BLaER1 (cell line): ENCODE data around the gene SULF2.

Experiments used
- H3K27ac ChIP-seq: shearing (Covaris generic); formaldehyde crosslinking; 2 replicates; pipeline ENCODE4 v1.8.1; 2022
- H3K27me3 ChIP-seq: shearing (Covaris generic); formaldehyde crosslinking; 2 replicates; pipeline ENCODE4 v1.8.1; 2022
- H3K36me3 ChIP-seq: shearing (Covaris generic); formaldehyde crosslinking; 2 replicates; pipeline ENCODE4 v1.8.1; 2022
- H3K4me1 ChIP-seq: shearing (Covaris generic); formaldehyde crosslinking; 2 replicates; pipeline ENCODE4 v1.8.1; 2022
- H3K4me2 ChIP-seq: shearing (Covaris generic); formaldehyde crosslinking; 2 replicates; pipeline ENCODE4 v1.8.1; 2022
- H3K4me3 ChIP-seq: shearing (Covaris generic); formaldehyde crosslinking; 2 replicates; pipeline ENCODE4 v1.8.1; 2022
- H3K9ac ChIP-seq: shearing (Covaris generic); formaldehyde crosslinking; 2 replicates; pipeline ENCODE4 v1.8.1; 2022
- H3K9me3 ChIP-seq: shearing (Covaris generic); formaldehyde crosslinking; 2 replicates; pipeline ENCODE4 v1.8.1; 2022
- H4K20me1 ChIP-seq: shearing (Covaris generic); formaldehyde crosslinking; 2 replicates; pipeline ENCODE4 v1.8.1; 2022
- Cebpa-rat ChIP-seq: shearing (Covaris generic); IDR thresholded peaks from 2 replicates; pipeline ENCODE4 v1.8.1; 2022

The SULF2 gene

DNA sequence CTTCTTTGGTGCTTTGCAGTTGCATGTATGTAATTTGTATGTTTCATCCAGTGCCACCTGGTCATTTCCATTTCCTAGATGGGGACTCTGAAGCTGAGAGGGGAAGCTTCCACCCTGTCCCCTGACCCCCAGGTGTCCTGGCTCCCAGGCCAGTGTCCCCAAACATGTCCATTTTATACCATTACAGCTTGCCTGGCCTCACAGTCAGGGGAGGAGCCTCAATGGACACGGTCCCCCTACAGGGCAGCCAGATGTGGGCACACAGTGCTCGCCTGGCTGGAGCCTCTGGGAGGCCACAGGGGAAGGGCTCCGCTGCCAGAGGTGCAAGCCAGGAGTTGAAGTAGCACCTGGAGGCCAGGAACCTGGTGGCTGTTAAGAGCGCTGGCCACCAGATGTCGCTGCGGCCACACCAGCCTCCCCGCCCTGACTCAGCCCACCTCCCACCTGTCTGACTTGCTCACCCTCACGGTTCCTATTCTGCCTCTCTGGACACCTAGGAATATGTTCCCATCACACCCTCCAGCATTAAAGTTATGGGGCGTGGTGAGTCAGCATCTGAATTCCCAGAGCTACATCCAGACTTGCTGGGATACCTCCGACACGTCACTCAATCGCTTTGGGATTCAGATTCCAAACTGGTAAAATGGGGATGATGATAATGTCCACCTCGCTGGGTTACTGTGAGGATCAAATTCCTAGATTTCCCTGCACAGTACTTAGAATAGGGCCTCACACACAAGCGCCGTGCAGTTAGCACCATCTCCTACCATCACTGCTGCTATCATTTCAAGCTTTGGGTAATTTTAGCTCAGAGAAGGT is 107.4 kb downstream of the SULF2 start:
- H3K36me3 ChIP-seq = no peaks in the 10 kb centered on the region

DNA sequence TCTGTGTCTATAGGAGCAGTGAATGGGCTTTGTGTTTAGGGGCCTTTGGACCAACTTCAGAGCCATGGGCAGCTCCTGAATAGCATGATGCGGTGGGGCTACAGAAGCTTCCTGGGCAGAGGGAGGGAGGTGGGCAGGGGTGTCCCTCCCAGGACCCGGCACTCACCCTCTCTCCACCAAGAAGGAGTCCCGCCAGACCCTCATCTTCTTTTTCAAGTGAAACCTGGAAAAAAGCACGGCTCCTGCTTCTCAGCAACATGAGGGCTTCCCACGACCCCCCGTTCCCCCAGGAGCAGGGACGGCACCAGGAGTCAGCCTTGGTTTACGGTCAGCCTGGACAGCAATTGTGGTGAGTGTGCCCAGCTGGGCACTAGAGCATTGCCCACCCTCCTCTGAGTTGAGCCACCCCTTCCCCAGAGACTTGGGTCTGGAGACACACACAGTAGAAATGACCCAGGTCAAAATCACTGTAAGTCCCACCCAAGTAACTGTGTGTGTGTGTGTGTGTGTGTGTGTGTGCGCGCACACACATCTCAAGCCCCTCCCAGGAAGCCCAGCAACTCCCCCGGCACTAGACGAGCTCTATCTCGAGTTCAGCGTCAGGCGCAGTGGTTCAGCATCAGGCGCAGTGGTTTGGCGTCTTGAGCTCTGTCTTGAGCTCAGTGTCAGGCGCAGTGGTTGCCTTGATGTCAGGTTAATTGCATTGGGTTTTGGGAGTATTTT is 108.2 kb downstream of the SULF2 start:
- Histone ChIP-seq H3K9ac (no peak overlapping the region), H3K4me1 (peaks cover 22% of the 10 kb centered on the region), H3K27me3 (no peaks in the 10 kb centered on the region), H4K20me1 (no peaks in the 10 kb centered on the region), H3K4me2 (peak overlapping the region; percentile 39), H3K4me3 (no peak overlapping the region), H3K9me3 (no peaks in the 10 kb centered on the region), H3K27ac (no peak overlapping the region), H3K36me3 (no peaks in the 10 kb centered on the region)
- no peak for TF ChIP-seq Cebpa-rat

More for the DNA sequence above, 107.4 kb downstream of the SULF2 start:
- Histone ChIP-seq H3K9ac (no peak overlapping the region), H3K9me3 (no peaks in the 10 kb centered on the region), H3K4me1 (peaks cover 30% of the 10 kb centered on the region), H3K27ac (no peak overlapping the region), H4K20me1 (no peaks in the 10 kb centered on the region), H3K27me3 (no peaks in the 10 kb centered on the region), H3K4me2 (peak overlapping the region; percentile 39), H3K4me3 (no peak overlapping the region)
- no peak for TF ChIP-seq Cebpa-rat

DNA sequence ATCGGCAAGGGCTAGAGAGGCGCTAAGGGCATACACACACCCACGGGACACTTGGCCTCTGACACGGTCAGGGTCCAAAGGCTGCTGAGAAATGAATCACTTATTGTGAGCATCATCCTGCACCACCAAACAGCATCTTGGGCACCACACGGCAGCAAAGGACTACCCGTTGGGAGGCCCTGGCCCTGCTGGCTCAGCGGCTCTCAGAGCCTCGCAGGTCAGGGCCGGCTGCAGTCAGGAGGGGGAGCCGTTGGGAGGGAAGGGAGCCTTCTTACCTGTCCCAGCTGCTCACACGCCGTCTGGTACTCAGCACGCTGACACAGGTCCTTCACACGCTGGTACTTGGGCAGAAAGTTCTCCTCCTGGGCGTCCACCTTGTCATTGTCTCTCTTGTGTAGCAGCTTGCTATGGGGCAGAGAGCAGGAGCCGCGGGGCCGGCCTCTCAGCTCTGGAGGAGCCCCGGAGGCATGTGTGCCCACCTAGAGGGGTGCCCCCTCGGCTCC is 109.0 kb downstream of the SULF2 start:
- no peak overlapping the region for H3K4me2 ChIP-seq
- no peak overlapping the region for H3K27ac ChIP-seq
- no peaks in the 10 kb centered on the region for H4K20me1 ChIP-seq
- H3K4me1 ChIP-seq = peaks cover 14% of the 10 kb centered on the region
- no peaks in the 10 kb centered on the region for H3K27me3 ChIP-seq
- TF ChIP-seq Cebpa-rat = no peak
- H3K4me3 ChIP-seq = no peak overlapping the region
- no peaks in the 10 kb centered on the region for H3K36me3 ChIP-seq
- H3K9ac ChIP-seq = no peak overlapping the region
- H3K9me3 ChIP-seq = no peaks in the 10 kb centered on the region

DNA sequence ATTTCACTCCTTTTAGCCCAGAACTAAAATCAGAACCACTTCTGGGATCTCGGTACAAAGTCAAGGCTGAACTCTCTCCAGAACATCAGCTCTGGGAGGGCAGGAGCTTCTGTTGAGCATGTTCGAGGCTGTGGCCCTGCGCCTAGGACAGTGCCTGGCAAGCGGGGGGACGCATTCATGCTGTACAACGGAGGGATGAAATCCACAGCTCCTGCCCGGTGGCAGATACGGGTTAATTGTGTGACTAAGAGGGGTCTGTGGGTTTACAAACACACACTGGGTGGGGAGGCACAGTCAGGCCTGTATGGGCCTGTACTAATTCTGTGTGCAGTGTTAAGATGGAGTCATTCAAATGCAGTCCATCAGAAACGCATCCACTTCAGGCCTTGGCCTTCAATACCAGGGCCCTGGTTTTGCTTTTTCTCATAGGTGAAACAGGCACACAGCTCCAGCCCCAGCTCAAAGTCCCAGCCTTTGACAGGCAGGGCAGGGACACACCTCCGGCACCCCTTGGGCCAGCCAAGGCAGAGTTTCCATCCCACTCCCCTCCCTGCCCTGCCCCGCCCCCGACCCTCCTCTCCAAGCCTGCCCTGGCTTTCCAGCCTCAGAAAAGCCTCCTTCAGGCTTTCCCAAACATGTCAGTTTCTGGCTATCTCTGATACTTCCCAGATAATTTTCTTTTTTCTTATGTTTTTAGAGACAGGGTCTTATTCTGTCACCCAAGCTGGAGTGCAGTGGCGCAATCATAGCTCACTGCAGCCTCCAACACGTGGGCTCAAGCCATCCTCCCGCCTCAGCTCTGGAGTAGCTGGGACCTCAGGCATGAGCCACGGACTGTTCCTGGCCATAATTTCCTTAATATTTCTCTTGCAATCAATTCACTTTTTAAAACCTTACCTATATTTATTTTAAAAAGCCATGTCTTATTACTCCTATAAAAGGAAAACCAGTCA is 109.8 kb downstream of the SULF2 start:
- Histone ChIP-seq H4K20me1 (no peaks in the 10 kb centered on the region), H3K4me2 (no peak overlapping the region), H3K27me3 (no peaks in the 10 kb centered on the region), H3K9ac (no peak overlapping the region), H3K4me1 (peaks cover 13% of the 10 kb centered on the region), H3K36me3 (no peaks in the 10 kb centered on the region), H3K9me3 (no peaks in the 10 kb centered on the region), H3K27ac (no peak overlapping the region), H3K4me3 (no peak overlapping the region)
- TF ChIP-seq Cebpa-rat = no peak

DNA sequence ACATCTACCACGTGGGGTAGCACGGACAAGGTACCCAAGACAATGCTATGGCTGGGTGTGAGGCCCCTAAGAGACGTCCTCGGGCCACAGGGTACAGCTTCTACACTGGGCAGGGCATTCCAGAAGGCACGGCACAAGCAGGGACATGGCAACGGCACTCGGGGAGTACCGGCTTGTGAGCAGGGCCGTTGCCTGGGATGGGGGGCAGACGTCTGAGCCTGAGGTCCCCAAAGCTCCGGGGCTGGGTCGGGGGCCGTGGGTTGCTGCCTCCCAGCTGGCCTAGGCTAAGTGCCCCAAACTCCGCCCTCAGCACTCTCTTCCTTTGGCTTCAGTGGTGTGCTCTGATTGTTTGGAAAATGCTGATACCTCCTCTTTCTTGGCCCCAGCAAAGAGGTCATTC is 110.6 kb downstream of the SULF2 start:
- Histone ChIP-seq H3K4me2 (no peak overlapping the region), H3K27ac (no peak overlapping the region), H3K9ac (no peak overlapping the region), H3K9me3 (no peaks in the 10 kb centered on the region), H3K27me3 (no peaks in the 10 kb centered on the region), H4K20me1 (no peaks in the 10 kb centered on the region), H3K36me3 (no peaks in the 10 kb centered on the region), H3K4me3 (no peak overlapping the region), H3K4me1 (peaks cover 13% of the 10 kb centered on the region)
- no peak for TF ChIP-seq Cebpa-rat

DNA sequence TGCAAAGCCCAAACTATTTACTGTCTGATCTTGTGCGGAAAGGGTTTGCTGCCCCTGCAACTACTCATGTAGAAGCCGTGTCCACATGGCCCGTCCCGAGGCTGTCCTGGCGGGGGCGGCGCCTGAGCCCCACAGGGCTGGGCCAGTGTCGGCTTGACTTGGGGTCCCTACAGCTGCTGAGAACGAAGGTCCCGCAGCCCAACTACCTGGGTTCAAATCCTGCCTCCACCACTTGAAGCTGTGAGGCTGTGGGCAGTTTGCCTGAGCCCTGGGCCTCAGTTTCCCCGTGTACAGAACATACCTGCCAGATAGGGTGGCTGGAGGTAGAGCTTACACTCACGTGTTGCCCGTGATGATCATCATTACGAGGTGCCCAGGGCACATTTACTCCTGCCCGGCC is 111.1 kb downstream of the SULF2 start:
- Histone ChIP-seq H3K4me1 (peaks cover 16% of the 10 kb centered on the region), H3K4me3 (no peak overlapping the region), H3K4me2 (no peak overlapping the region), H3K27ac (no peak overlapping the region), H4K20me1 (no peaks in the 10 kb centered on the region), H3K36me3 (no peaks in the 10 kb centered on the region), H3K27me3 (no peaks in the 10 kb centered on the region), H3K9me3 (no peaks in the 10 kb centered on the region), H3K9ac (no peak overlapping the region)
- no peak for TF ChIP-seq Cebpa-rat

DNA sequence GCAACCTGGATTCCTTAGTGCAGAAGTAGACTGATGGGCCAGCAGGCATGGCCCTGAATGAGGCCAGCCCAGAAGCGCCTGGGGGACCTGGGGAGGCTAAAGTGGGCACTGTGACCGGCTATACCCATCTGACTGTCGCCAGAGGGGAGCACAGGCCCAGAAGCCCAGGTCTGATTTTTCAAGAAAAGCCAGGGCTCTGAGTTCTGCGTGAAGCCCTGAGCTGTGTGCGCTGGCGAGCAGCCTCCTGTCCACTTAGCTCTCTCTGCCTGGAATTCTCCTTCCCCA is 111.7 kb downstream of the SULF2 start:
- no peak overlapping the region for H3K4me3 ChIP-seq
- H3K4me2 ChIP-seq = no peak overlapping the region
- no peak overlapping the region for H3K9ac ChIP-seq
- peaks cover 21% of the 10 kb centered on the region for H3K4me1 ChIP-seq
- H4K20me1 ChIP-seq = no peaks in the 10 kb centered on the region
- H3K9me3 ChIP-seq = no peaks in the 10 kb centered on the region
- no peak overlapping the region for H3K27ac ChIP-seq
- no peak for TF ChIP-seq Cebpa-rat
- no peaks in the 10 kb centered on the region for H3K36me3 ChIP-seq
- H3K27me3 ChIP-seq = no peaks in the 10 kb centered on the region

DNA sequence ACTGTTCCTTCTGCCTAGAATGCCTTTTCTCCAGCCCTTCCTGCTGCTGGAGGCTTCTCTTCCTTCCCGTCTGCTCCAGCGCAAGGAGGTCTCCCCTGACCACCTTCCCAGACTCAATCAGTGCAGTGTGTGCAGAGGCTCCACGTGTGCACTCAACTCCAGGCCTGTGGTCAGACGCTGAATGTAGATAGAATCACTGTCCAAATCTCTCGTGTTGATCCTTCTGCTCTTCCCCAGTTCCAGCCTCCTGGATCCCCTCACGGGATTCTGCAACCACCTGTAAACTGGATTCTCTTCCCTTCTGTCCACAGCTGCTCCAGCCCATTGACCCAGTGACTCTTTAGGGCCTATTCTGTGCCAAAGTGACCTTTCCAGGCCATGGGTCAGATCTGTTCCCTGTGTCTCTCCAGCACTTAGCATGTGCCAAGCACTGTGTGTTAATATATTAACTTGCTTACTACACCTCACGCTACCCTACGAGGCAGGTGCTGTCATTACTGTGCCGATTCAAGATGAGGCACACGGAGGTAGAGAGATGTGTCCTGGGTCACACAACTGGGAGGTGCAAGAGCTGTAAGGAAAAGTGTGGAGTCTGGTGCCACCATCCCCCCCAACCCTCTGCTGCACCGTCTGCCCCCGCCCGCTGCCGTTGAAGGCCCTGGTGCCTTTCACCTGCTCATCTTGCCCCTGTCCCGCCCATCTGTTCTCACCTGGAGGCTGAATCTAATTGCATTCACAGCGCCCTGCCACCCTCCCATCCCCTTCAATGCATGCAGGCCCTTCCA is 112.2 kb downstream of the SULF2 start:
- Histone ChIP-seq H4K20me1 (no peaks in the 10 kb centered on the region), H3K4me2 (no peak overlapping the region), H3K4me3 (no peak overlapping the region), H3K9me3 (no peaks in the 10 kb centered on the region), H3K27me3 (no peaks in the 10 kb centered on the region), H3K27ac (no peak overlapping the region), H3K9ac (no peak overlapping the region), H3K4me1 (peaks cover 26% of the 10 kb centered on the region), H3K36me3 (no peaks in the 10 kb centered on the region)
- TF ChIP-seq Cebpa-rat = no peak

DNA sequence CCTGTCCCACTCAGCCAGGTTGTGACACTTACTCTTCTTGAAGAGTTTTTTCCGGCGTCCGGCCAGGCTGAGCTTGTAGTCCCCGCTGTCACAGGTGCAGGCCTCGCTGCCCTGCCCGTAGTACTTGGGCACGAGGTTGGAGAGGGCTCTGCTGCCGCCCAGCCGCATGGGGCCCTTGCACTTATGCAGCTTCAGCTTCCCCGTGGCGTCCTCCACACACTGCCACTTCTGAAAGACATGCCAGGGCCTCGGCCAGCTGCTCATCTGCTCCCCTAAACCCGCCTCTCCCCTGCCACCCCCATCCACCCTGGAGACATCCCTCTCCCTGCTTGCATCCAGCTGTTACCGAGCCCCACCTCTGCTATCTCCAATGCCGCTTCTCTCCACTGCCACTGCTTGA is 113.1 kb downstream of the SULF2 start:
- Histone ChIP-seq H4K20me1 (no peaks in the 10 kb centered on the region), H3K27me3 (no peaks in the 10 kb centered on the region), H3K27ac (no peak overlapping the region), H3K4me1 (peaks cover 26% of the 10 kb centered on the region), H3K9ac (no peak overlapping the region), H3K4me2 (no peak overlapping the region), H3K36me3 (no peaks in the 10 kb centered on the region), H3K9me3 (no peaks in the 10 kb centered on the region), H3K4me3 (no peak overlapping the region)
- TF ChIP-seq Cebpa-rat = no peak
